ENCODE measurements around the gene PALLD. TPM values are rescaled to one million over a fixed set of nuclear protein-coding genes. Genes with fewer than 3 reads are reported as not detected.

The PALLD gene
- total RNA-seq, 4 donors from 2014 or later: 266 to 761 (median 441) TPM

- no peaks in the 10 kb centered on the region for H3K36me3 ChIP-seq
- TF ChIP-seq CTCF (IDR thresholded peaks at IDR 0.05): no peak
- TF ChIP-seq POLR2A (IDR thresholded peaks at IDR 0.05): no peak
- DNase-seq: no peak
- no peak overlapping the region for H3K27ac ChIP-seq
- H3K4me1 ChIP-seq: no peaks in the 10 kb centered on the region
- no peaks in the 10 kb centered on the region for H3K9me3 ChIP-seq
- intact Hi-C loops (cut with DNase I; ENCODE audit: low total_unique reads): no loop called here
- H3K4me3 ChIP-seq: no peak overlapping the region
- no peaks in the 10 kb centered on the region for H3K27me3 ChIP-seq
Measured at GRCh38 chr4:168577624-168578023, 80.8 kb downstream of the PALLD start.

- no peaks in the 10 kb centered on the region for H3K4me1 ChIP-seq
- no peak for TF ChIP-seq POLR2A (IDR thresholded peaks at IDR 0.05)
- no peak for TF ChIP-seq CTCF (IDR thresholded peaks at IDR 0.05)
- H3K4me3 ChIP-seq: no peak overlapping the region
- no peak for DNase-seq
- no peak overlapping the region for H3K27ac ChIP-seq
- intact Hi-C loops (cut with DNase I; ENCODE audit: low total_unique reads): no loop called here
- H3K27me3 ChIP-seq: no peaks in the 10 kb centered on the region
- no peaks in the 10 kb centered on the region for H3K9me3 ChIP-seq
- H3K36me3 ChIP-seq: no peaks in the 10 kb centered on the region
Measured at GRCh38 chr4:168580228-168580627, 83.4 kb downstream of the PALLD start.

DNA sequence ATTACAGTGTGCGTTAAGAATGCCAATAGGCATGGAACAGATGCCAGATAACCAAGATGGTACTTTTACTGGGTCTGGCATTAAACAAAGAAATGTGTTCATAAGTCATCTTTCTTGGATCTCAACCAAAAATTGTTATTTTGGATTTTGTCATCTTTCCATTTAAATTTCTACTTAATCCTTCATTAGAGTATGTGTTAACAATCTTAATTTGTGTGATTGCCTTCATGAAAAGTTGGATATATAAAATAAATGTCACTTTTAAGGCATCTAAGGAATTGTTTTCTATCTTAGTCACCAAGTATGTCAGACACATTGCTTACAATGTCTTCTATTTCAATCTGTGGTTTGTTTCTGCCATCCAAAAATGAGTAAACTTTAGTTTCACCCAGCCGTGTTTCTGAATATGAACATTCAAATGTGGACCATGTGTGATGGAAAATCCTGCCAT lies 87.5 kb downstream of the PALLD start:
- no peak for TF ChIP-seq POLR2A (IDR thresholded peaks at IDR 0.05)
- TF ChIP-seq CTCF (IDR thresholded peaks at IDR 0.05): no peak
- Histone ChIP-seq H3K4me3 (no peak overlapping the region), H3K27ac (no peak overlapping the region), H3K9me3 (no peaks in the 10 kb centered on the region), H3K27me3 (no peaks in the 10 kb centered on the region), H3K4me1 (peaks cover 6 to 7% of the 10 kb centered on the region in 2 donors), H3K36me3 (no peaks in the 10 kb centered on the region)
- DNase-seq: no peak
- intact Hi-C loops (cut with DNase I; ENCODE audit: low total_unique reads): loop anchor here (2.0 kb wide), 1 partner anchor 334 kb away; no protein-coding TSS in a partner anchor

DNA sequence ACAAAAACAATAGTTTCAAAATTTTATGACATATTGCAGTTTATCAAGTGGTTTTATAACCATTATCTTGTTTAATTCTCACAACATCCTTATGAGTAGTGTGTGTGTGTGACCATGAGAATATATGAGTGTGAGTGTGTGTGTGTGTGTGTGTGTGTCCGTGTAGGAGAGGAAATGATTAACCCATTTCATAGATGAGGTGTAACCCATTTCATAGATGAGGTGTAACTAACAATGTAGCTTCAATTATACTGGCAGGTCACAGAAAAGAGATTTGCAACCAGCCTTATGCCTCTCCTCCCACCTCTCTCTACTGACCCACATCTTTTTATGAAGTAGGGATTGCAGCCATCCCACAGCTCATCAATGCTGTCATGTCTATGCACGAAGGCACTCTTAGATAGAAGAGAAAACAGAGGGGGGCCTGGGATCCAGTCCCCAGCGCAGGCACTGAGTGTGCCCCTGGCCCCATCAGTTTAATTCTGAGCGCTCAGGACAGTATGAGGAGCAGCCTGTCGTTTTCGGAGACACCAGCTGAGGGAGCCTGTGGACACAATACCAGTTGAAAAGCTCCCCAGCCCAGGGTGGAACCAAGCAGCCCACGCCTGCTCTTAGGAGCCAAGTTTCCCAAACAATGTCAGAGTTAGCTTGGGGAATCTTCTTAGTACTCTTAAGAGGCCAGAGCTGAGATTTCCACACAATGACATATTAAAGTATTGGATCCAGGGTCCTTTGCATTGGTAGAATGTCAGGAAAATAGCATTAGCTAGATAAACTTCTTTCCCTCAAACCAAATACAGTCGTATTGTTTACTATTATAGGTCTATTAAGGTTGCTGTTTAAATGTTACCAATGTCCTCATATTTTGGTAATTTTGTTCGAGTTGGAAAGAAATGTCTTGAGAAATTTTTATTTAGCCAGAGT lies 88.6 kb downstream of the PALLD start:
- peak; percentile 89 to 92 for DNase-seq
- peak; percentile 76 to 84 (median 80) for TF ChIP-seq CTCF (IDR thresholded peaks at IDR 0.05)
- no peak for TF ChIP-seq POLR2A (IDR thresholded peaks at IDR 0.05)
- peak overlapping the region; percentile 74 to 77 for H3K27ac ChIP-seq
- no peaks in the 10 kb centered on the region for H3K27me3 ChIP-seq
- intact Hi-C loops (cut with DNase I; ENCODE audit: low total_unique reads): loop anchor here (2.0 kb wide), 1 partner anchor 333 kb away; no protein-coding TSS in a partner anchor
- no peak overlapping the region for H3K4me3 ChIP-seq
- H3K36me3 ChIP-seq: no peaks in the 10 kb centered on the region
- H3K9me3 ChIP-seq: no peaks in the 10 kb centered on the region
- peaks cover 6 to 7% of the 10 kb centered on the region in 2 donors for H3K4me1 ChIP-seq

DNA sequence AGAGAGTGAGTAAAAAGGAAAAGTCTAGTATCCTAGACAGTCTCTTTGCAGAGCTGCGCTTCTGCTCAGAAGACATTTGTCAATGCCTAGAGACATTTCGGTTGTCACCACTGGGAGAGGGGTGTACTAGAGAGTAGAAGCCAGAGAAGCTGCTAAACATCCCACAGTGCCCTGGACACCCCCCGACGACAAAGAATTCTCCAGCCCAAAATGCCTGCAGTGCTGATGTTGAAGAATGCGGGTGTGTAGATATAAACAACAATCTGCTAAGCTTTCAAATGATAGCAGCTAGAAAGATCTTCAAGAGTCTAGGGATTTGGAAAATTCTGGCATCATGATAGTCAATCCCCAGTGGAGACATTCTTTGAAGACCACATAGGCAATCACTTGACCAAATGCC lies 90.1 kb downstream of the PALLD start:
- Histone ChIP-seq H3K9me3 (no peaks in the 10 kb centered on the region), H3K27me3 (no peaks in the 10 kb centered on the region), H3K27ac (peak overlapping the region; percentile 74 to 77), H3K36me3 (no peaks in the 10 kb centered on the region), H3K4me3 (no peak overlapping the region), H3K4me1 (peaks cover 6 to 7% of the 10 kb centered on the region in 2 donors)
- intact Hi-C loops (cut with DNase I; ENCODE audit: low total_unique reads): no loop called here
- TF ChIP-seq POLR2A (IDR thresholded peaks at IDR 0.05) (no peak), CTCF (IDR thresholded peaks at IDR 0.05) (no peak)
- no peak for DNase-seq
